OCI-LY7 (cell line): Measurements from ENCODE around the gene KRT76. TPM values are rescaled to one million over a fixed set of nuclear protein-coding genes. Genes with fewer than 3 reads are reported as not detected.

Experiments
- BruUV-seq: library from RNA; stranded (reverse); fragments of 400-500 nt; replicated peaks from 2 replicates; lab custom pipeline; 2021; lab: Mats Ljungman, UMichigan
- CTCF ChIA-PET: fragments of 300-600 bp; sonication (Branson Sonifier 250); formaldehyde crosslinking; loops from one replicate; lab custom pipeline; 2022; ENCODE audit warnings: antibody characterized with exemption; ENCODE audit not compliant: unreplicated experiment; lab: Charles Lee
- POLR2A ChIA-PET: fragments of 300-600 bp; sonication (Branson Sonifier 250); formaldehyde crosslinking; loops from one replicate; lab custom pipeline; 2022; ENCODE audit warnings: antibody characterized with exemption; lab: Charles Lee
- DNase-seq: peaks from one replicate; pipeline ENCODE4 v3.0.0-alpha.2; 2015; ENCODE audit warnings: low spot score
- H2AFZ ChIP-seq: fragments of 200-600 bp; sonication (generic), shearing (Covaris generic); 2 replicates; pipeline ENCODE4 v1.6.1; 2014; ENCODE audit warnings: mild to moderate bottlenecking, antibody characterized with exemption, low read length, moderate library complexity
- H3K27ac ChIP-seq: fragments of 200-600 bp; sonication (generic); 2 replicates; pipeline ENCODE4 v1.5.1; 2014; ENCODE audit warnings: mixed run types, low read depth, mild to moderate bottlenecking, moderate library complexity, low read length, inconsistent platforms; ENCODE audit not compliant: poor library complexity, severe bottlenecking
- H3K36me3 ChIP-seq: fragments of 200-600 bp; sonication (generic); 2 replicates; pipeline ENCODE4 v1.6.1; 2014; ENCODE audit warnings: mild to moderate bottlenecking, antibody characterized with exemption, low read length, moderate library complexity, mixed read lengths; ENCODE audit not compliant: insufficient read depth
- H3K4me1 ChIP-seq: fragments of 200-600 bp; sonication (generic); 2 replicates; pipeline ENCODE4 v1.5.1; 2014; ENCODE audit warnings: mild to moderate bottlenecking, low read length; ENCODE audit not compliant: insufficient read depth, poor library complexity, severe bottlenecking
- H3K4me2 ChIP-seq: fragments of 200-600 bp; sonication (generic); 2 replicates; pipeline ENCODE4 v1.6.1; 2014; ENCODE audit warnings: mild to moderate bottlenecking, low read length
- H3K4me3 ChIP-seq: fragments of 200-600 bp; sonication (generic); 2 replicates; pipeline ENCODE4 v1.5.1; 2014; ENCODE audit warnings: mild to moderate bottlenecking, low read depth, low read length; ENCODE audit not compliant: poor library complexity, severe bottlenecking
- H3K79me2 ChIP-seq: fragments of 200-600 bp; sonication (generic); 2 replicates; pipeline ENCODE4 v1.6.1; 2016; ENCODE audit warnings: low read depth, mild to moderate bottlenecking, low read length, moderate library complexity, mixed read lengths; ENCODE audit not compliant: insufficient read depth
- H3K9me2 ChIP-seq: fragments of 200-600 bp; sonication (generic); 2 replicates; pipeline ENCODE4 v1.6.1; 2016; ENCODE audit warnings: mild to moderate bottlenecking, low read length, mixed read lengths; ENCODE audit not compliant: insufficient read depth
- H3K9me3 ChIP-seq: fragments of 200-600 bp; sonication (generic); 2 replicates; pipeline ENCODE4 v1.6.1; 2014; ENCODE audit warnings: mild to moderate bottlenecking, mixed run types, low read length, mixed read lengths
- H4K20me1 ChIP-seq: fragments of 200-600 bp; sonication (generic); 2 replicates; pipeline ENCODE4 v1.6.1; 2014; ENCODE audit warnings: mild to moderate bottlenecking, antibody characterized with exemption, low read length, moderate library complexity, mixed read lengths; ENCODE audit not compliant: insufficient read depth
- EZH2phosphoT487 ChIP-seq: fragments of 200-600 bp; sonication (generic); IDR thresholded peaks from 2 replicates; pipeline ENCODE4 v1.6.1; 2018; ENCODE audit warnings: low read depth, borderline replicate concordance, mild to moderate bottlenecking, mixed run types, antibody characterized with exemption, low read length, moderate library complexity, mixed read lengths
- intact Hi-C: fragments of 100-400 bp; cut with micrococcal nuclease; formaldehyde crosslinking; loops from one replicate; pipeline ENCODE4 v1.10.0; 2022; ENCODE audit not compliant: unreplicated experiment
- total RNA-seq, 2 experiments: library from RNA; depleted of rRNA in 1 of 2; stranded (reverse); fragments of >200 nt in 1 of 2; shearing (Covaris generic) in 1 of 2; gene quantifications; 2 replicates each; pipeline ENCODE4 v1.2.3, GENCODE V29; 2014 to 2022
- TF ChIP-seq, protein P1 (sequence below): fragments of 200-600 bp; sonication (generic); conservative IDR thresholded peaks from 2 replicates; pipeline ENCODE4 v1.5.1; 2014; ENCODE audit warnings: mild to moderate bottlenecking, antibody characterized with exemption, low read length, moderate library complexity, mixed read lengths

Gene KRT76
- total RNA-seq, 2 experiments from 2014 or later: not detected

DNA sequence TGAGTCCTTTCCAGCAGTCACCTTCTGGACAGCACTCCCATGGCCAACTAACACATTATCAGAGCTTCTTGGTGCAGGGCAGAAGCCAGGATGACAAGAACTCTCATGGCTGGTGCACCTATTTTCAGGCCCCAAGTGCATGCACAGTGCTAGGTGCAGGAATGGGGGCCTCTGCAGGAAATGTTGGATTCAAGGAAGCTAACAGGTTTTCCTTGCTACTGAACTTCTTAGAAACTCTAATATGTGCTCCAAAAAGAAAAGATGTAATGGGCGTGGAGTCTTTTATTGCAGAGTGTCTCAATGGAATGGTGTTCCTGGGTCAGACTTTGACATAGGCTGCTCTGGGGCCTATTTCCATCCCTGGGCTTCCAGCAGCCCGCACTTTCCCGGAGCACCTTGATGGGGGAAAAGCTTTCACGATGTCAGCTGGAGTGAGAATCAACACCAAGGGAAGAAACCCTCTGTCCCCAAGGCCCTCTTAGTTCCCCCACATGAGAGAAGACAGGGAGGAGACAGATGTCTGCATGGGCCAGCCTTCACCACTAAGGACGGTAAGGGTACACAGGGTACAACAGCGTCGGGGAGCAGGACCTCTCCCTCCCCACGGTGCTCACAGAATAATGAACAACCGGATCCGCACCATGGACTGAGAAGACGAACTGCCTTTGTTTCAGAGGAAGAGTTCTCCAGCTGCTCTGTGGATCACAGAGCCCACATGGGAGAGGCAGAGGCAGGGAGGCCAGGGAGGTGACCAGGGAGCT, 11.9 kb upstream of the KRT76 start:
- H4K20me1 ChIP-seq: no peaks in the 10 kb centered on the region
- ChIA-PET POLR2A (no interaction called here), CTCF (no interaction called here)
- H3K9me2 ChIP-seq: no peaks in the 10 kb centered on the region
- H3K79me2 ChIP-seq: no peaks in the 10 kb centered on the region
- BruUV-seq: no TSS peak
- intact Hi-C loops: no loop called here
- H3K36me3 ChIP-seq: no peaks in the 10 kb centered on the region
- TF ChIP-seq, protein P1, sequence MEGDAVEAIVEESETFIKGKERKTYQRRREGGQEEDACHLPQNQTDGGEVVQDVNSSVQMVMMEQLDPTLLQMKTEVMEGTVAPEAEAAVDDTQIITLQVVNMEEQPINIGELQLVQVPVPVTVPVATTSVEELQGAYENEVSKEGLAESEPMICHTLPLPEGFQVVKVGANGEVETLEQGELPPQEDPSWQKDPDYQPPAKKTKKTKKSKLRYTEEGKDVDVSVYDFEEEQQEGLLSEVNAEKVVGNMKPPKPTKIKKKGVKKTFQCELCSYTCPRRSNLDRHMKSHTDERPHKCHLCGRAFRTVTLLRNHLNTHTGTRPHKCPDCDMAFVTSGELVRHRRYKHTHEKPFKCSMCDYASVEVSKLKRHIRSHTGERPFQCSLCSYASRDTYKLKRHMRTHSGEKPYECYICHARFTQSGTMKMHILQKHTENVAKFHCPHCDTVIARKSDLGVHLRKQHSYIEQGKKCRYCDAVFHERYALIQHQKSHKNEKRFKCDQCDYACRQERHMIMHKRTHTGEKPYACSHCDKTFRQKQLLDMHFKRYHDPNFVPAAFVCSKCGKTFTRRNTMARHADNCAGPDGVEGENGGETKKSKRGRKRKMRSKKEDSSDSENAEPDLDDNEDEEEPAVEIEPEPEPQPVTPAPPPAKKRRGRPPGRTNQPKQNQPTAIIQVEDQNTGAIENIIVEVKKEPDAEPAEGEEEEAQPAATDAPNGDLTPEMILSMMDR: no peak
- TF ChIP-seq EZH2phosphoT487: no peak
- no peak overlapping the region for H3K4me2 ChIP-seq
- H3K4me1 ChIP-seq: no peaks in the 10 kb centered on the region
- H3K4me3 ChIP-seq: no peak overlapping the region
- no peak overlapping the region for H2AFZ ChIP-seq
- no peak overlapping the region for H3K27ac ChIP-seq
- DNase-seq: no peak
- H3K9me3 ChIP-seq: no peaks in the 10 kb centered on the region

DNA sequence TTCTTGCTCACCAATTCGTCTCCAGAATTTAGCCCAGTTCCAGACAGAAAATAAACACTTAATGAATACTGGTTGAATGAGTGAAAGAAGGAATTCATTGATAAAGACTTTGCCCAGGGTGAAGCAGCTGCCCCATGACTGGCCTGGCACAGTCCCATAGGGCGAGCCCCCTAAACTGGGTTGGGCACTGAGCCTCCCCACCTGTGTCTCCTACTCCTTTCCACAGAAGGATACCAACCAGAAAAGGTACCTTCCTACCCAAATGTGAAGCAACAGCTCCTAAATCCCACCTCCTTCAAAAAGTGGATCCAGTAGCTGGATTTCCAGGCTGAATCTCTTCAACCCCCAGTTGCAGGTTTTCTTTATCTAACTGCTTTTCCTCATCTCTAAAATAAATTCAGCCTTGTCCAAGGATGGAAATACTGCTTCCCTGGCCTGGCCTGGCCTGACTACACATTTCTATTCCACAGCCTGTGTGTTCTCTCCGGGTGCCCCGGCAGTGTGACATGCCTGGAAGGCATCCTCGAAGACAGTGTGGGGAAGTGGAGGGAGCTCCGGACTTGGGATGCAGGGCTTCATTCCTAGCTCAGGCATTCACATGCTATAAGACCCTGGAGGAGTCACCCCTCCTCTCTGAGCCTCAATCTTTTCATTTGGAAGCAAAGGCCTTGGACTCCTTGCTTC, 11.2 kb upstream of the KRT76 start:
- Histone ChIP-seq H3K4me3 (no peak overlapping the region), H3K36me3 (no peaks in the 10 kb centered on the region), H3K79me2 (no peaks in the 10 kb centered on the region), H2AFZ (no peak overlapping the region), H3K9me2 (no peaks in the 10 kb centered on the region), H3K4me2 (no peak overlapping the region), H3K4me1 (no peaks in the 10 kb centered on the region), H4K20me1 (no peaks in the 10 kb centered on the region), H3K27ac (no peak overlapping the region), H3K9me3 (no peaks in the 10 kb centered on the region)
- POLR2A ChIA-PET: no interaction called here
- CTCF ChIA-PET: no interaction called here
- DNase-seq: no peak
- TF ChIP-seq EZH2phosphoT487: no peak
- TF ChIP-seq, protein P1: no peak
- intact Hi-C loops: no loop called here
- BruUV-seq: no TSS peak
